MV-4-11 (cell line): Measurements from ENCODE around the gene RFC1.
"Not testable (repeated sequence)": the region's sequence is repeated elsewhere in the genome, so short reads cannot be mapped to it uniquely, and the experiment has no call there.

Experiments
- DNase-seq: peaks from one replicate; lab custom pipeline; 2025; lab: John Stamatoyannopoulos, UW

The RFC1 gene

DNA sequence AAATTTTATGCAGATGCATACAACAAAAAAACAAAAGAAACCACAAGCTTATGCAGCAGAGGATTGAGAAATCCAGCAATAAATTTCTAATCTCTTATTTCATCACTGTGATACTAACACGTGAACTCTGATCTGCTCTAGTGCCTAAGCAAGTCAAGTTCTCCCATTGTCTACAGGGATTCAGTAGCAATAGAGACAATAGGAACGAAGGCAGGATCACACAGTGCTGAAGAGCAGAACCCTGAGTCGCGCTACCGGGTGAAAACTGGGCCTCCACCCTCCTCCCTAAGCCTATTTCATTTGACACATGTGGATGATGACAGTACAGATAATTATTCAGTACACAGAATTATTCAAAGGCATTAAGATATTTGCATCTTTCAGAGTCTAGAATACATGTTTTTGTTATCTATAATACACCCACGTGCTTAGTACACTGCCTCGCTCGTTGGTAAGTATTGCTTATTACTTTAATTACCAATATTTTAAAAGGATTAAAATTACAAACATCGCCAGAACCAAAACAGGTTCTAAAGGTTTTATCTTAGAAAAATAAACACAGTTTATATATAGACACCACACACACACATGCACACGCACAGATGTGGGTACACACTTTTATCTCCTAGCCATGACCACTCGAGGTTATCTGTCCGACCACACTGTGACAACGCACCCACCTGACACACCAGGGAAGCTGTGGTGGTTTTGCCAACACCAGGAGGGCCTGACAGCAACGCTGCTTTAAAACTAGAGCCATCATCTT, 60.1 kb downstream of the RFC1 start:
- peak; percentile 12 for DNase-seq

DNA sequence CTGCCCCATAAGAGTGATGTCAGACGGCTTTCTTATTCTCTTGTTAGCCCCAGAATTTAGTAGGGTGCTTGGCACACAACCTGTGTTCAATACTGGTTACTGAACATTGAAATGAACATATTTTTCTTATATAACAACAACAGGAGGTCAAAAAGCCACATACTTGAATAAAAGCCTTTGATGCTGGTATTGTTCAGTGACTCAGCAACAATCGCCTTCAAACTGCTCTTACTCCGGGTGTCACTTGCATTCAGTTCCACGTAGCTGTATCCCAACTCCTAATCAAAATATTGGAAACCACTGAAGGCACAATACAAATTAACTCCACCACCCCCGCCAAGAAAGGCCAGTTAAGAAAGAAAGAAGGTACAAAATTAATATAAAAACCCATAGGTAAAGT, 61.5 kb downstream of the RFC1 start:
- DNase-seq = no peak

DNA sequence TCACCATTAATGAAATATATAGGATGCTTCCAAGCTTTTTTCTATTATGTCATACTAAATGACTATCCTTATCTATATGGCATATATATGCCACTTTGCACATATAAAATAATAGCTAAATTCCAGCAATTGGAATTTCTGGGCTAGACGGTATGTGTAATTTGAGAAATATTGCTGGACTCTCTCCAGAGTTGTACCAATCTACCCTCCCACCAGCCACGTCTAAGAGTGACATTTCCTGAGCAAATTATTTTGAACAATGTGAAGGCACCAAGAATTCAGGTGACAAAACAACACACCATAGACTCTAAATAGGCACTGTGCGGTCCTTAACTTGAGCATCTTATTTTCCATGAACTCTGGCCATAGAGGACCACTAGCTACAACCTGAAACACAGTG, 62.3 kb downstream of the RFC1 start:
- DNase-seq = no peak

DNA sequence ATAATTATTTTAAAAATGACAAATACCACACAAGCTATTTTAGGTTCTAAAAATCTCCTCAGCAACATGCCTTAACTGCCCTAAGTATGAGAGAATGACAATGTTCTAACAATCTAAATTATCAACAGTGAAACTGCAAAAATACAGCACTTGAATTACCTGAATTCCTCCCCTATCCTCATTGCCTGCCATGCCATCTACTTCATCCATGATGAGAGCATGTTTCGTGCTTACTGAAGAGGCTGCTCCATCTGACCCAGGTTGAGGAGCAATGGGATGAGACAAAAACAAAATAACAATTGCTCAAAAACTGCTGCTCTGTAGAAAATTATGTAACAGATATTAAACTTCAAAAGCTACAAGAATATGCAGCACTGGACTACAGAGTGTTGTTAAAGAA, 63.3 kb downstream of the RFC1 start:
- no peak for DNase-seq

DNA sequence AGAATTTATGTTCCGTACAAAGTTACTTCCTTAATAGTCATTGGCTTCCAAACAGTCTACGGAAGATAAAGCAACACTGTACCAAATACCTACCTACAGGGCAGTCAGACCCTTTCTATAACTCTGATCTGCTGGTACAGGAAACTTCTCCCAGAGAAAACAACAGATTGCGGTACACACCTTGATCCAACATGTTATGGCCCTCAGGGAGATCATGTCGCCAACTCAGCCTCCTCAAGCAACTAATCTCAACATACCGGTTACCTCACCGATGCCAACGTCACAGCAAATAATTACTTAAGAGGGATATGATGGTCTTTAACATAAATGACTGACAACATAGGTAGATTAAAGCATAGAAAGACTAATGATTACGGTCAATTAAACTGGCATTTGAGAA, 70.4 kb downstream of the RFC1 start:
- DNase-seq = no peak

DNA sequence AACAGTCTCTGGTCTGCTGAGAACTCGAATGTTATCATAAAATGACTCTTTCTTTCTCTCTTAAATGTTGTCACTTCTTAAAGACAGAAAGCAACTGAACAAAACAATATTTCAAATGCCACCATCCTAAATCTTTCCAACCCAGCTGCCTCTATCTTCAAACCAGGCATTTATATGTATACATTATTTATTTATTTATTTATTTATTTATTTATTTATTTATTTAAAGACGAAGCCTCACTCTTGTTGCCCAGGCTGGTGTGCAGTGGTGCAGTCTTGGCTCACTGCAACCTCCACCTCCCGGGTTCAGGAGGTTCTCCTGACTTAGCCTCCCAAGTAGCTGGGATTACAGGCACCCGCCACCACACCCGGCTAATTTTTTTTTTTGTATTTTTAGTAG, 73.7 kb downstream of the RFC1 start:
- DNase-seq = not testable (repeated sequence)

DNA sequence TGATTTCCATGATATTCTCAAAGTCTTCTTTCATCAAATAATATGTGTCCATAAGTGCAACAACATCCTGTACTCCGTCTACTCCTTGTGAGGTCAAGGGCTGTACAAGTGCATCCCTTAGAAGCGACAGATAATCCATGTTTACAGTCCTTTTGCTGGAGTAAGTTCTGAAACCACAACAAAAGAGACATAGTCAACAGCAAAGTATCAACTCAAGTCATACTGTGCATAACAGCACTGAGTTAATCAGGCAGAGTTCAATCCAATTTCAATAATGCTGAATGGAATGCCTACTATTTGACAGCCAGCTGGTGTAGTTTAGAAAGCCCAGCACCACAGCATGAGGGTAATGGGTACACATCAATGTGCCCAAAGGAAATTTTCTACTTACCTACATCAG, 74.5 kb downstream of the RFC1 start:
- no peak for DNase-seq

DNA sequence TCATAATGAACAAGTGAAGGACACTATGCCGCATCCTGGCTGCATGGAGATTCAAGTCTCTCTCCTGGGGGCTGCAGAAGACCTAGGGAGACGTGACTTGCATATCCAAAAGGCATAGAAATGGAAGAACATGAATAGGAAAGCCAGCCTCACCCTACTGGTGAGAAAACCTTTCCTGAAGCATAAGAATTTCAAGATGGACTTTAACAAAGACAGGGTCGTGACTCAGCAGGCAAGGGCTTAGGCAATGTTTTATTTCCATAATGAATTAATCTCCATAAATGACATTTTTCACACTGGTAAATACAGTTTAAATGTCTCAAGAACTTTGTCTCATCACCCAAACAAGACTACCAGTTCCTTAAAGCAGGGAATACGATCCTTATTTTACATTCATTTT, 78.9 kb downstream of the RFC1 start:
- DNase-seq = no peak

DNA sequence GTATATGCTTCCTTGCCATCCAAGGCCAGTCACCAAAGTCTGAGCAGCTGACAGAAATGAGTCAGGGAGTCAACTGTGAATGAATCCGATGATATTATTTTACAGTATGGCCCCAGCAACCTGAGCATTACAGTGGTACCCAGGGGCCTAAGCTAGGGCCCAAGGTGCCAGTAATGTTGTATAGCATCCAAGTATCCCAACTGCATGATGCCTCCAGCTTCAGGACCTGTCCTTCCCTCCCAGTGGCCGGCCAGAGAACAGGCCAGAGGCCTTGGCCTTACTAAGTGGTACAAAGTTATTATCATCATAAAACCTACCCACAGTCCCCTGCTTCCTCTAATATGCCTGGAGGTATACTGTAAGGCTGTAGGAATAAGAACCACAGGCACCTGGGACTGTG, 79.9 kb downstream of the RFC1 start:
- no peak for DNase-seq

DNA sequence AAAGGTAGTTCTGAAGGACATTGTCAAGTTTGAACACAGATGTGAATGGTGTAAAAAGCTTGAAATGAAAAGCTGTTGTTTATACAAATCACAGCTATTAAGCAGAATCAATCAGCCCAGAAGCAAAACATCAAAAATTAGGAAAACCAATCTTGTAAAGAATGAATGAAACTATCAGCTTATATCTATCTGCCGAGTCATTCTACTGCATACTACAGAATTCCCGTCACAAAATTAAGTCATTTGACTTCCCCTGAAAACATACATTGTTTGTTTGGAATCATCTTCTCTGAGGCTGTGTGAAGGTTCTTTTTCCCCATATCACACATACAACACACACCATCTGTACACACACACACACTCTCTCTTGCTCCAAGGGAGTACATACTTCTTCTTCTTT, 80.3 kb downstream of the RFC1 start:
- no peak for DNase-seq

DNA sequence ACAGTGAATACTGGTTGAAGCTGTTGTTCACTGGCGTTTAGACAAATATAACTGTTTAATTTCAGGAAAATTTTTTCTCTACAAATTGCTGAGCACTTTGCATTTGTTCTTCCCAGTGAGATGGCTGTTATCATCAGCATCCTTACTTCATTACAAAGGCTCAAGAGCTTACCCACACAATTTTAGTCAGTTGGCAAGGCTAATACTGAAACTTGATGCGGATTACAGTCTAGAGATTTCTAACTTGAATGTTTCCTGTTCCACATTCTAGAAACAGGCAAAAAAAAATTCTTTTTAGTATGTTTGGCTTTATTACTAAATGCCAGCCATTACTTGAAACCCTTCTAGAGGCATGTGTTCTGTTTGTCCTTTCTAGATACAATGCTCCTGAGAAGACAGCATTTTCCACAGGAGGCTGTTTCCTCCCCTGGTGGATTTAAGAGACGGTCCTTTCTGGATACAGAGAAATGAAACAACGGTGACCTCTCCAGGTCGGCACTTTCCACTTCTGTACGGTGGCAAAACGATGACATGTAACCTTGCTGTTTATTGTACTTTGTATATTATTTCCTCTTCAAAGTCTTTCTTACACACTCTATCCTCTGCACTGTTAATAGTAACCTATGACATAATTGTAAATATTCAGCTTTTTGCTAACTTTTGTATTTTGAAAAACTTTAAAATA, 80.9 kb downstream of the RFC1 start:
- peak; percentile 30 for DNase-seq

DNA sequence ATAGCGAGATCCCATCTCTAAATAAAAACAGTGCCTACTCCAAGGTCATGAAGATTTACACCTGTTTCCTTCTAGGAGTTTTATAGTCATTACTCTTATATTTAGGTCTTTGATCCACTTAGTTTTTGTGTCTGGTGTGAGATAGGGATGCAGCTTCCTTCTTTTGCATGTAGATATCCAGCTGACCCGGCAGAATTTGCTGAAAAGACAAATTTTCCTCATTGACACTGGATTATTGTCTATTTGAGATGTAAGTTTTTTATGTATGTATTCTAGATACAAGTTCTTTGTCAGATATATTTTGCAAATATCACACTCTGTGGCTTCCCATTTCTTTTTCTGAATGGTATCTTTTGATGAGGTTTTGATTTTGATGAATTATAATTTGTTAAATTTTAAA, 85.4 kb downstream of the RFC1 start:
- DNase-seq = no peak

DNA sequence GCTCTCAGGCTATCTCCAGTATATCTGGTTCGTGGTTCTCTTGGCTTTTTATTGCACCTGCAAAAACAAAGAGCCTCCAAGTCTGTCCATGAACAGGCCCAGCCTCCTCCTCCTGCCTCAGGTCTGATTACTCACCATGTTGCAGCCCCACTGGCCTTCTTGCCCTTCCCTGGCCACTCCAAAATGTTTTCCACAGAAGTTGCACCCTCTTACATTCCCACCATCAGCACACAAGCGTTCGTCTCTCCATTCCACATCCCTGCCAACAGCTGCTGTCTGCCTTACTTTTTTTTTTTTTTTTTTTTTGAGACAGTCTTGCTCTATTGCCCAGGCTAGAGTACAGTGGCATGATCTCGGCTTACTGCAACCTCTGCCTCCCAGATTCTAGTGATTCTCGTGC, 86.7 kb downstream of the RFC1 start:
- DNase-seq = no peak

DNA sequence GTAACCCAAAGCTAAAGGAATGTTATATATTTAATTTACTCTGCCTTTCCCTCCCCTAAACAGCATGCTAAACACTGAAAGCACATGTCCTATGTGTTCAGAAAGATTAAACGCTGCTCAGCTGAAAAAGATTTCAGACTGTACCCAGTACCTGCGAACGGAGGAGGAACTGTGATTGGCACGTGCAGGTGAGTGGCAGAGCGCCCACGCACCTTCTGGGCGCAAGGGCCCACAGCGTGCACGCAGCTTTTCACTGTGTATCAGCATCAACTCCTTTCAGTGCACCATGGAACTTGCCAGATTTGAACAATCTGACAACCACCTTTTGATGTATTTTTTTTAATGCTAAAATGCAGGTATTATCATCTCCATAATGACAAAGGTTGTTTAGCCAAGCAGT, 87.7 kb downstream of the RFC1 start:
- DNase-seq = no peak

DNA sequence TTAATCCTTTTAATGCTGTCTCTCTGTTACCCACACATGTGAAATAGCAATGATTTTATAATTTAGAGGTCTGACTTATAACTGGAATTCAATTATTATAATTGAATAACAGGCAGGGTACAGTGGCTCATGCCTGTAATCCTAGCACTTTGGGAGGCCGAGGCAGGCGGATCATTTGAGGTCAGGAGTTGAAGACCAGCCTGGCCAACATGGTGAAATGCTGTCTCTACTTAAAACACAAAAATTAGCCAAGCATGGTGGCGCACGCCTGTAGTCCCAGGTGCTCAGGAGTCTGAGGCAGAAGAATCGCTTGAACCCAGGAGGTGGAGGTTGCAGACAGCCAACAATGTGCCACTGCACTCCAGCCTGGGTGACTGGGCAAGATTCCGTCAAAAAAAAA, 88.5 kb downstream of the RFC1 start:
- not testable (repeated sequence) for DNase-seq

DNA sequence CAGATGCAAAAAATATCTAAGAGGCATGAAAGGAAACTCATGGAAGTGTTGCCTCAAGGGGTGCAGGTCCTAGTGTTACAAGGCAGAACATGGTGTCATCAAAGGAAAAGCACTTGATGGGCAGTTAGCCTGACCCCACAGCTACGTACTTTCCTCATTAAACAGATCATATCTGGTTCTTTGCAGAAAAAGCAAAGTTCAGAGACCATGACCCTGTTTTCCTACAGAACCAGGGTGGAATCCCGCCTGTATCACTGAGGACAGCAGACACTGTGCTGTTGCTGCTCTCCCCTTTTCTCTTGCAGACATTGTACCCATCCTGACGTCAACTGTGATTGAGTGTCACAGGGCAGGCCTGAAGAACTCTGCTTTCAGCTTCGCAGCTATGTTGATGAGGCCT, 91.7 kb downstream of the RFC1 start:
- no peak for DNase-seq

DNA sequence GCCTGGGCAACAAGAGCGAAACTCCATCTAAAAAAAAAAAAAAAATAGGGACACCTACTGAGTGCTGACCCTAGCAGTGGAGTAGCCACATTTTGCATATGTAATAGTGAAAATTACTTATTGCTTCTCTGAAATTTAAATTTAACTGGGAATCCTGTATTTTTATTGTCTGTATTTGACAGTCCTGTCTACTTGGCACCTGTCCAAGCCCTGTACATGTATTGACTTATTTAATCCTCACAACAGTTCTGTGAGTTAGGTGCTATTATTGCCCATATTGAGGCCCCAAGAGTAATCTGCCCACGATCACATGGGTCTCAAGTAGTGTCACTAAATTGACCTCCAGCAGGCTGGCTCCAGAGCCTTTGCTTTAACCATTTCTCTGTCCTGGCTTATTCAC, 102.3 kb downstream of the RFC1 start:
- DNase-seq = no peak

DNA sequence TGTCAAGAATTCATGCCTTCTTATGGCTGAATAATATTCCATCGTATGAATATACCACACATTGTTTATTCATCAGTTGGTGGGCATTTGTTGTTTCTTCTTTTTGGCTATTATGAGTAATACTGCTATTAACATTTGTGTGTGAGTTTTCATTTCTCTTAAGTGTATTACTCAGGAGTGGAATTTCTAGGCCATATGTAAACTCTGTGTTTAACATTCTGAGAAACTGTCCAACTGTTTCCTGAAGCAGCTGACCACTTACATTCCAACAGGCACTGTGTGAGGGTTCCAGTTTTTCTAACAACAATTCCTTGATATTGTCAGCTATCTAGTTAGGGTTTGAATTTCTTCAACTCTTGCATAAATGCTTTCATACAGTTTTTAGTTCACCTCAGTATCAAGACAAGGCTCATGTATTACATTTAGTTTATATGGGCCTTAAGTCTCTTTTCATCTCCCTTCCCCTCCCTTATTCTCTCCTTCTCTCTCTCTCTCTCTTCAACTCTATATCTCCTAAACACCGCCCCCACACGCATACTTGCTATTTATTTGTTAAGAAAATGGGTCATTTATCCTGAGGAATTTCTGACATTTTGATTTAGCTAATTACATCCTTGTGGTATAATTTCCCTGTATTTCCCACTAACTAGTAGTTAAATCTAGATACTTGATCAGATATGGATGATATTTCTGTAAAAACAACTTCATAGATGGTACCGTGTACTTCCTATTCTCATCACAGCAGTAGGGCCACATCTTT, 106.4 kb downstream of the RFC1 start:
- DNase-seq = no peak

DNA sequence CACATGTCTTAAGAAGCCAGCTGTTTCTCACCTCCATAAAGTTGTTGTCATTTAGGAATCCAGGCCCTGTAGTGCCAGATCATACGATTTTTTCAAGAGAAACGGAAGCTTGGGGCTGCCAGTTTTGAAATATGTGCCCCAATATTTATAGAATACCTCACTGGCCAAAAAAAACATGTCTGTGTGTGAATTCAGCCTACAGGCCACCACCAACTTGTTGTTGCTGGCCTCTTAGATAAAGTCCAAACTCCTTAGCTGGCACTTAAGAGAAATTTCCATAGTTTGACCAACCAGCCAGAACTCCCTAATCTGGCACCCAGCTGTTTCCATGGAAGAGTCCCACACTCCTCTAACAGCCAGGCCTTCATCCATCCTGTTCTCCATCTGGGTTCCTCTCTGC, 109.7 kb downstream of the RFC1 start:
- DNase-seq = no peak

DNA sequence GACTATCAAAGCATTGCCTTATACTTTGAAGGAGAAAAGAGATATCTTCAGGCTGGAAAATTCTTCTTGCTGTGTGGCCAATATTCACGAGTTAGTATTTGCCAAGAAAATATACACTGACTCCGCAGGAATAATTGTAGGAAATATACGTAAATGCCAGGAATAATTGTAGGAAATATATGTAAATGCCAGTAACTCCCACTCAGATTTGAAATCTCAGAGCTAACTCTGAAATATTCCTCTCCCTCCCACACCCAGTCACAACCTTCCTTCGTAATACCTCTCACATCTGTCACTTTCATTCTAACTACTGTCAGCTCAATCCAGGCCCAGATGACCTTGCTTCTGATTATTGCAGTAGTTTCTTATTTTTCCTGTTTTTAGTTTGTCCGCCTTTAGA, 110.3 kb downstream of the RFC1 start:
- no peak for DNase-seq

DNA sequence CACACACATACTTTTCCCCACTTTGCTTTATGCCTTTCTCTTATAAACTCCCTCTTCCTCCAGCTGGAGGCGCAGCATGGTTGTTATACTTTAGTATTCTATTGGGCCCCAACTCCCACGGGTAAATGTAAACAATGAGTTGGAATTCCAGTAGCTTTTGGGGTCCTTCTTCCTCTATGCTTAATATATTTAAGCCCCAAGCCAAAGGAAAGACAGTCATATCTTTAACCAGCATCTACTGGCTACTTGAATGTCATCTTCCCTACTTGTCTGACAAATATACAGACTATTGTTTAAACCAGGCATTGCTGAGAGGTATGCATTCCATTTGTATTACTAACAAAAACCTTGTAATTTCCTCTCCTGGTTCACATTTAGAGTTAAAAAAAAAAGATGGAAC, 110.9 kb downstream of the RFC1 start:
- DNase-seq = no peak

DNA sequence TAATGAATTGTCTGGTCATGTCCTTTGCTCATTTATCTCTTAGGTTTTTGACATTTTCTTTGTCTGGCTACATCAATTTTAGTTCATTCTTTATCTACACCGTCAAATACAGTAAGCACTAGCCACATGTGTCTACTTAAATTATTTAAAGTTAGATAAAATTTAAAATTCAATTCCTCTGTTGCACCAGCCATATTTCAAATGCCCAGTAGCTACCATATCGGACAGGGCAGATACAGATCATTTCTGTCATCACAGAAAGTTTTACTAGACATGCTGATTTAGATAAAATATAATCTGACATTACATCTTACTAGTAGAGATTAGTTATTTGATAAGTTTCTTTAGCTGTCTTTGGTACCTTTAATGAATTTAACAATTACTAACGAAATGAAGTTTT, 122.7 kb downstream of the RFC1 start:
- DNase-seq = no peak
